ENCODE measurements around the gene SYNJ2BP.
"Not testable (repeated sequence)": the region's sequence is repeated elsewhere in the genome, so short reads cannot be mapped to it uniquely, and the experiment has no call there.

The SYNJ2BP gene

DNA sequence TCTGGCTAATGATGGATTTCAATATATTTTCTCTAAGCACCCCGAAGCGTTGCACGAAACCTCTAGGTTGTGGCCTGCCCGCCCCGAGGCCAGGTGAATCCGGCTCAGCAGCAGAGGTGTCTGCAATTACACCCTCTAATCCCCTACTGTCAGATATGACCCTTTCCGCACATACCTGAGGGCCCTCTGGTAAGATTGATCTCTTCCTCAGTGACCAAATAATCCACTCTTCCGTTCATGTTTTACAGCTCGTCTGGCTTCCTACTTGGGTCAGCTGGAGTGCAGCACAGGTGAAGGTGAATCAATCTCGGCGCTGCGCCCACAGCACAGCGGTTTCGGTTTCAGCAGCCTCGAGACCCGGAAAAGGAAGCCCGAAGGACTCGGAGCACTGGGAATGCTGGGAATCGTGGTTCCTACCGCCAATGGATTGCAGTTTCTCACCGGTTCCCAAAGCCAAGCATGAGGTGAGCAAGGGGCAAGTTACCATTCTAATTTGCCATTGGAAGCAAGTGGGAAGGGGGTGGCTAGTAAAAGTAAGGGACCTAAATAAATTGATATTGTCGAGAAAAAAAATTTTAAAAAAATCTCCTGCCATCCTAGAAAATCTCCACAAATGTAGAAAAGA, at the start of gene SYNJ2BP:
Gene SYNJ2BP (minus strand): TSS at position 366 of the 625 bp plus-strand sequence. CDS start 127 bp downstream, at position 239.
- peak; percentile 42 for DNase-seq

DNA sequence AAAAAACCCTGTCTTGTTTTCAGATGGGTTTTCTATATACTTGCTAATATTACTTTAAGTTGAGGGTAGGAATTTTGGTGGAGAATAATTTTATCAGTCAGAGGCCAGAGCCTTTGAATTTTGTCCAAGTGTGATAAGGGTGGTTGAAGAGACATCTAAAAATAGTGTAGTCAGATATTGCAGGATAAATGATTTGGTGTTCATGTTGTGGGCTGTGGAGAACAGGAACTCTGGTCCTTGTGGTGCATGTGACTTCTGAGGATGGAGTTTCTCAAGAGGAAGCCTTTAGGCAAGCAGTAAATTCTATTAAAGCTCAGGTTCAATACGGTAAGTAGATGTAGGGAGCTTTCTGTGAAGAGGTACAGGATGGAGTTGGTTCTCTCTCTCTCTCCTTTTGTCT, 37.8 kb upstream of the SYNJ2BP start:
- DNase-seq, result peak; percentile 71

DNA sequence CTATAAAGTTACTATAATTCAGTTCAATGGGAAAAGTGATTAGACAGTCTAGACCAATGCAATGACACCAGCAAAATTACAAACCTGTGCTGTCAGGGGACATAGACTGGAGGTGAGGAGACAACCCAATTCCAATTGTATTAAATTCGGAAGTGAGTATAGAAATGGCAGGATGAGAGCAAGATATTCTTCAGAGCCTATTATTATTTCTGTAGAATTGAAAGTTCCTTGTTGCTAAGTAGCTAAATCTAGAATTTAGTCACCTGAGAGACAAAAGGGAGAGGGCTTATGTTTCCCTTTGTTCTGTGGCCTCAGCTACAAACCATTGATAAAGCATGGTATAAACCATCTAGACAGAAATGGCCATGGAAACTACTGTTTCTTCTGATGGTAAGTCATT, 35.0 kb upstream of the SYNJ2BP start, which contains the start of gene ADAM21:
Gene ADAM21 (plus strand): TSS at position 301 of the 400 bp plus-strand sequence. CDS start 5,326 bp downstream, outside the sequence.
- DNase-seq, result no peak

GRCh38 chr14:70448633-70449340, 31.9 kb upstream of the SYNJ2BP start:
- DNase-seq, result no peak

GRCh38 chr14:70442750-70443149, 25.9 kb upstream of the SYNJ2BP start:
- DNase-seq, result no peak

GRCh38 chr14:70441641-70442040, 24.8 kb upstream of the SYNJ2BP start:
- DNase-seq, result no peak

- no peak for DNase-seq
Observed at GRCh38 chr14:70436867-70437266, 20.0 kb upstream of the SYNJ2BP start.

GRCh38 chr14:70426555-70426954, 9.7 kb upstream of the SYNJ2BP start:
- DNase-seq, result not testable (repeated sequence)

- DNase-seq, result peak; percentile 93
Observed at GRCh38 chr14:70425354-70425753, 8.5 kb upstream of the SYNJ2BP start.

GRCh38 chr14:70422538-70422937, 5.6 kb upstream of the SYNJ2BP start:
- no peak for DNase-seq

DNA sequence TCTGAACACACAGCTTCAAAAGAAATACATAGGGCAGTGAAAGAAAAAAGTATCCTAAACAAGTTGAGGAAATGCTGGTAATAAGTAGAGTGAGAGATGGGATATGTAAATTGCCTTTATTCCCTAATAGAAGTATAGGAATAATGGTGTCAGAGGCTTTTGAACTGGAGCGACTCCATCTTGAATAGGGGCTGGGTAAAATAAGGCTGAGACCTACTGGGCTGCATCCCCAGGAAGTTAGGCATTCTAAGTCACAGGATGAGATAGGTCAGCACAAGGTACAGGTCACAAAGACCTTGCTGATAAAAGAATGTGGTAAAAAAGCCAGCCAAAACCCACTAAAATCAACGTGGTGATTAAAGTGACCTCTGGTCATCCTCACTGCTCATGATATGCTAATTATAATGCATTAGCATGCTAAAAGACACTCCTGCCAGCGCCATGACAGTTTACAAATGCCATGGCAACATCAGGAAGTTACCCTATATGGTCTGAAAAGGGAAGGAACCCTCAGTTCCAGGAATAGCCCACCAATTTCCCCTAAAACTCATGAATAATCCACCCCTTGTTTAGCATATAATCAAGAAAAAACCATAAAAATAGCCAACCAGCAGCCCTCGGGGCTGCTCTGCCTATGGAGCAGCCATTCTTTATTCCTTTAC, 2.5 kb upstream of the SYNJ2BP start:
- DNase-seq, result not testable (repeated sequence)

DNA sequence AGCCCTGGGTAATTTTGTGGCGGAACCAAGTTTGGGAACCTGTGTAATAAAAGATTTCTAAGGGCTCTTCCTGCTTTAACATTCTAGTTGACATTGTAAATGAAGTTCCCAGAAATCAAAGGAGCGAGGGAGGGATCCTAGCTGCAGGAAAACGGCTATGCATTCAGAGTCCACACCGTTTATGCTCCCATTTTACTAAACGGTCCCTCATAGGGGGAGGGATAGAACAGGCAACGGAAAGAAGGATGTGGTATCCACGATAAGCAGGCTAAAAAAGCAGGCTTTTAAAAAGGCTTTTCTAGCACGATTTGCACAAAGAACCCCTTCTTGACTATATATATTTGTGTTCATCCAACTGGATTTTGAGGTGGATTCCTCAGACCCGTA, 559 bp downstream of the SYNJ2BP start:
- no peak for DNase-seq

- no peak for DNase-seq
Observed at GRCh38 chr14:70415788-70416187, 1.1 kb downstream of the SYNJ2BP start.

- peak; percentile 69 for DNase-seq
Observed at GRCh38 chr14:70407621-70408020, 9.3 kb downstream of the SYNJ2BP start.

- peak; percentile 92 for DNase-seq
Observed at GRCh38 chr14:70406216-70406615, 10.7 kb downstream of the SYNJ2BP start.

DNA sequence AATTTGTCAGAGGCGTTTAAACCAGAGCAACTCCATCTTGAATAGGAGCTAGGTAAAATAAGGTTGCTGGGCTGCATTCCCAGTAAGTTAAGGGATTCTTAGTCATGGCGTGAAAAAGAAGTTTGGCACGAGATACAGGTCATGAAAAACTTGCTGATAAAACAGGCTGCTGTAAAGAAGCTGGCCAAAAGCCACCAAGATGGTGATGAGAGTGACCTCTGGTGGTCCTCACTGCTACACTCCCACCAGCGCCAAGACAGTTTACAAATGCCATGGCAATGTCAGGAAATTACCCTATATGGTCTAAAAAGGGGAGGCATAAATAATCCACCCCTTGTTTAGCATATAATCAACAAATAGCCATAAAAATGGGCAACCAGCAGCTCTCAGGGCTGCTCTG, 13.6 kb downstream of the SYNJ2BP start:
- peak; percentile 91 for DNase-seq

GRCh38 chr14:70401643-70402042, 15.2 kb downstream of the SYNJ2BP start:
- no peak for DNase-seq

GRCh38 chr14:70398706-70399431, 18.0 kb downstream of the SYNJ2BP start:
- DNase-seq, result no peak

- no peak for DNase-seq
Observed at GRCh38 chr14:70398280-70398679, 18.6 kb downstream of the SYNJ2BP start.

- DNase-seq, result no peak
Observed at GRCh38 chr14:70397746-70398145, 19.1 kb downstream of the SYNJ2BP start.

- no peak for DNase-seq
Observed at GRCh38 chr14:70394674-70395306, 22.1 kb downstream of the SYNJ2BP start.

DNA sequence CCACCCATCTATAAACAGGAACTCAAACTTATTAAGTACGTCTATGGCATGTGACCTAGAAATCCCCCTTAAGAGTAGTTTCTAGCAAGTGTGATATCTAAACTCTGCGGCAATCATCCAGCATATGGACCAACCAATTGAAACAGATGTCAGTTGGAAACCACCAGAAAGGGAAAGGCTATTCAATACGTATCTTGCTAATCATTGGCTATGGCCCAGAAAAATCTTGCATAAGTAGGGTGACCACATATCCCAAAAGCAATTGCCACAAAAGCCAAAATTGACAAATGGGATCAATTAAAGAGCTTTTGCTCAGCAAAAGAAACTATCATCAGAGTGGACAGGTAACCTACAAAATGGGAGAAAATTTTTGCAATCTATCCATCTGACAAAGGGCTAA, 24.2 kb downstream of the SYNJ2BP start:
- DNase-seq, result no peak
